PC-3 (cell line): ENCODE measurements around the gene SLC25A39.

Experiments used
- CTCF ChIP-seq: fragments of 300-600 bp; sonication (generic); conservative IDR thresholded peaks from 2 replicates; pipeline ENCODE4 v1.5.1; 2017; ENCODE audit warnings: antibody characterized with exemption, low read depth, mild to moderate bottlenecking, low read length
- EZH2 ChIP-seq: fragments of 300-600 bp; sonication (generic); IDR thresholded peaks from one replicate; pipeline ENCODE4 v1.6.1; 2017; ENCODE audit warnings: antibody characterized with exemption, mild to moderate bottlenecking, low read length; ENCODE audit not compliant: unreplicated experiment
- EZH2phosphoT487 ChIP-seq: fragments of 300-600 bp; sonication (generic); IDR thresholded peaks from 2 replicates; pipeline ENCODE4 v1.6.1; 2018; ENCODE audit warnings: mild to moderate bottlenecking, antibody characterized with exemption, low read length, borderline replicate concordance

- no peak for TF ChIP-seq CTCF
- no peak for TF ChIP-seq EZH2
- TF ChIP-seq EZH2phosphoT487: no peak
These were observed at the start of gene SLC25A39 for GRCh38 chr17:44324571-44325275.
